Erythroblast (primary cell): ENCODE measurements around the gene QKI.

Experiments
- GATA1 ChIP-seq: IDR thresholded peaks from 2 replicates; pipeline ENCODE4 v1.6.1; 2011; ENCODE audit warnings: low read depth, mild to moderate bottlenecking, control low read depth, low read length, moderate library complexity
- POLR2A ChIP-seq: IDR thresholded peaks from 2 replicates; pipeline ENCODE4 v1.6.1; 2011; ENCODE audit warnings: mild to moderate bottlenecking, low read length

DNA sequence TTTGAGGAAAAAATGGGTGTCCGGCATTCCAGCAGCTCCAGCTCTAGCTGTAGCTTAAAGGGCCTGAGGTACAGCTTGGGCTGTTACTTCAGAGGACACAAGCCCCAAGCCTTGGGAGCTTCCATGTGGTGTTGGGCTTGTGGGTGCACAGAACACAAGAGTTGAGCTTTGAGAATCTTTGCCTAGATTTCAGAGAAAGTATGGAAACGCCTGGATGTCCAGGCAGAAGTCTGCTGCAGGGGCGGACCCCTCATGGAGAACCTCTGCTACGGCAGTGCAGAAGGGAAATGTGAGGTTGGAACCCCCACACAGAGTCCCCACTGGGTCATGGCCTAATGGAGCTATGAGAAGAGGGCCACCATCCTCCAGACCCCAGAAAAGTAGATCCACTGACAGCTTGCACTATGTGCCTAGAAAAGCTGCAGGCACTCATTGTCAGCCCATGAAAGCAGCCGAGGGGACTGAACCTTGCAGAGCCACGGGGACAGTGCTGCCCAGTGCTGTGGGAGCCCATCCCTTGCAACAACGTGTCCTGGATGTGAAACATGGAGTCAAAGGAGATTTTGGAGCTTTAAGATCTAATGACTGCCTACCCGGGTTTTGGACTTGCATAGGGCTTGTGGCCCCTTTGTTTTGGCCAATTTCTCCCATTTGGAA, 90.6 kb downstream of the QKI start:
- TF ChIP-seq POLR2A = no peak
- no peak for TF ChIP-seq GATA1
